ENCODE measurements around the gene PDCD6IP. TPM values are rescaled to one million over a fixed set of nuclear protein-coding genes. Genes with fewer than 3 reads are reported as not detected.

PDCD6IP gene
- 113 and 130 TPM in 2 replicates for total RNA-seq

GRCh38 chr3:33798418-33799201, at the start of gene PDCD6IP:
TSS of gene PDCD6IP (plus strand) at chr3:33798630. CDS start at chr3:33798729, 99 bp downstream.

Other genes starting within 250 kb of the PDCD6IP start
- 60.1 and 62.9 TPM in 2 replicates for gene CLASP2, start 80.4 kb upstream of the PDCD6IP start, total RNA-seq